Type B pancreatic cell (in vitro differentiated cells): ENCODE measurements around the gene FBXL19. TPM values are rescaled to one million over a fixed set of nuclear protein-coding genes. Genes with fewer than 3 reads are reported as not detected.

Experiments
- DNase-seq: peaks from one replicate; pipeline ENCODE4 v3.0.0; 2021; ENCODE audit warnings: mixed read lengths; ENCODE audit not compliant: unreplicated experiment; ENCODE audit errors: extremely low spot score
- H3K27ac Mint-ChIP-seq: 2 replicates; pipeline ENCODE4 v1.8.0; 2021; ENCODE audit warnings: mild to moderate bottlenecking, mixed read lengths
- H3K27me3 Mint-ChIP-seq: 2 replicates; pipeline ENCODE4 v1.8.0; 2021; ENCODE audit warnings: mixed read lengths
- H3K36me3 Mint-ChIP-seq: 2 replicates; pipeline ENCODE4 v1.8.0; 2021; ENCODE audit warnings: mixed read lengths
- H3K4me1 Mint-ChIP-seq: one replicate; pipeline ENCODE4 v1.8.0; 2021; ENCODE audit warnings: mixed read lengths; ENCODE audit not compliant: unreplicated experiment
- H3K4me3 Mint-ChIP-seq: 2 replicates; pipeline ENCODE4 v1.8.0; 2021; ENCODE audit warnings: mild to moderate bottlenecking, mixed read lengths
- H3K9me3 Mint-ChIP-seq: 2 replicates; pipeline ENCODE4 v1.8.0; 2021; ENCODE audit warnings: mixed read lengths
- CTCF ChIP-seq: fragments of 200-600 bp; sonication (generic); conservative IDR thresholded peaks from 2 replicates; pipeline ENCODE4 v1.5.0; 2021; ENCODE audit warnings: antibody characterized with exemption, mild to moderate bottlenecking
- total RNA-seq: library from RNA; stranded (reverse); gene quantifications from 2 replicates; pipeline ENCODE4 v1.2.1, GENCODE V29; 2021; ENCODE audit warnings: low replicate concordance

The FBXL19 gene
- total RNA-seq, 1 donor from 2014 or later, result 46.4 TPM

DNA sequence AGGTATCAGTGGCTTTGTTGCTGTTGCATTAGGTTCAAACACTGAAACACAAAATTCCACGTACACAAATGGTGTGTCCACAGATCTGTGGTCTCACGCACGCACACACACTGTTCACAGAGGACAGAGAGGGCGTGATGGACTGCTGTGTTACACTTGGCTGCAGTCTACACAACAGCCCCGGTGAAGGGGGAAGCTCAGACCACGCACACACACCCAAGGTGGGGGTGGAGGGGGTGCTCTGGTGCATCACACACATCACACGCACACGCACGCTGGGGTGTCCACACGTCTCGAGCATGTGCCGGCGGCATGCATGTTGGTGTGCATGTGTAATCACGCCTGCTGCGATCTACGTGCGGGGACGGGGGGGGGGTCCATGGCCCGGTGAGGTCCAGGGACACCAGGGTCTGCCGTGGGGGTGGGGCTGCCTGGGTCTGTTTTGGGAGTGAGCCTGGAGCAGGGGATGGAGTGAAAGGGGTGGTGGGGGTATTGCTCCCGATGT is 69.0 kb downstream of the FBXL19 start:
- no peaks in the 10 kb centered on the region for H3K9me3 Mint-ChIP-seq
- H3K27me3 Mint-ChIP-seq, result peaks cover 11% of the 10 kb centered on the region
- no peak for TF ChIP-seq CTCF
- no peak overlapping the region for H3K27ac Mint-ChIP-seq
- H3K36me3 Mint-ChIP-seq, result peaks cover 4% of the 10 kb centered on the region
- DNase-seq, result no peak
- H3K4me3 Mint-ChIP-seq, result no peak overlapping the region
- no peaks in the 10 kb centered on the region for H3K4me1 Mint-ChIP-seq

DNA sequence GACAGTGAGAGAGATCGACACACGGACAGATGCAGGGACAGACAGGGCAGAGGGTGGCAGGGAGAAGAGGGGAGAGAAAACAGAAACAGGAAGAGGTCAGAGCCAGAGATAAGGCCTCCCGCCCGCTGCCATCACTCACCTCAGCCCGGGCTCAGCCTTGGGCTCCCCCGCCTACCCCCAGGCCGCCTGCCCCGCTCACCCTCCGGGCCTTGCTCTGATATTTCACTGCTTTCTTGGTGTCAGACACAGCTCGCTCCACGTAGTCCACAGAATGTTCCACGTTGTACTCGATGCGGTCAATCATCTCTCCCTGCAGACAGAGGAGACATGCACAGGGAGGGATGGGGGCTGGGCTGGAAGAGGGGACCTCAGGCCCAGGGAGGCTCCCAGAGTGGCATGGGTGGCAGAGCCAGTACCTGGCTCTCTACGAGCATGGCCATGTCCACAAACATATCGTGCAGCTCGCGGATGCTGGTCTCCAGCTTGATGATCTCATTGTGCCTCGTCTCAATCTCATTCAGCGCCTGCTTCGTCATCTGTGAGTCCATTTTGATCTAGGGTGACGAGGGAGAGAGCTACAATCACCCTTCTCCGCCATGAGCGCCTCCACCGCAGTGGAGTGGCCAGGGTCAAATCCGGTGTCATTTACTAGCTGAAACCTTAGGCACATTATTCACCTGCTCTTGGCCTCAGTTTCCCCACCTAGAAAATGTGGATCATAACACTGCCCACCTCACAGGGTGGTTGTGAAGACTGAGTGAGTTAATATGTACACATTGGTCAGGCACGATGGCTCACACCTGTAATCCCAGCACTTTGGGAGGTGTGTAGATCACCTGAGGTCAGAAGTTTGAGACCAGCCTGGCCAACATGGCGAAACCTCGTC is 69.8 kb downstream of the FBXL19 start:
- TF ChIP-seq CTCF, result no peak
- DNase-seq, result no peak
- Mint-ChIP-seq H3K4me1 (peaks cover 4% of the 10 kb centered on the region), H3K4me3 (no peak overlapping the region), H3K9me3 (no peaks in the 10 kb centered on the region), H3K27ac (no peak overlapping the region), H3K27me3 (peaks cover 11% of the 10 kb centered on the region), H3K36me3 (peaks cover 4% of the 10 kb centered on the region)

- H3K4me1 Mint-ChIP-seq, result peaks cover 7% of the 10 kb centered on the region
- peak overlapping the region; percentile 81 for H3K27ac Mint-ChIP-seq
- TF ChIP-seq CTCF, result no peak
- H3K9me3 Mint-ChIP-seq, result no peaks in the 10 kb centered on the region
- no peak for DNase-seq
- H3K27me3 Mint-ChIP-seq, result peaks cover 11% of the 10 kb centered on the region
- peaks cover 4% of the 10 kb centered on the region for H3K36me3 Mint-ChIP-seq
- peak overlapping the region; percentile 76 for H3K4me3 Mint-ChIP-seq
Observed at GRCh38 chr16:30995927-30996323, 72.6 kb downstream of the FBXL19 start.

GRCh38 chr16:30996324-30996984 is 73.1 kb downstream of the FBXL19 start:
- Mint-ChIP-seq H3K4me1 (peaks cover 7% of the 10 kb centered on the region), H3K27me3 (peaks cover 11% of the 10 kb centered on the region), H3K9me3 (no peaks in the 10 kb centered on the region), H3K4me3 (peak overlapping the region; percentile 81), H3K36me3 (peaks cover 4% of the 10 kb centered on the region), H3K27ac (peak overlapping the region; percentile 81)
- DNase-seq, result no peak
- TF ChIP-seq CTCF, result no peak

DNA sequence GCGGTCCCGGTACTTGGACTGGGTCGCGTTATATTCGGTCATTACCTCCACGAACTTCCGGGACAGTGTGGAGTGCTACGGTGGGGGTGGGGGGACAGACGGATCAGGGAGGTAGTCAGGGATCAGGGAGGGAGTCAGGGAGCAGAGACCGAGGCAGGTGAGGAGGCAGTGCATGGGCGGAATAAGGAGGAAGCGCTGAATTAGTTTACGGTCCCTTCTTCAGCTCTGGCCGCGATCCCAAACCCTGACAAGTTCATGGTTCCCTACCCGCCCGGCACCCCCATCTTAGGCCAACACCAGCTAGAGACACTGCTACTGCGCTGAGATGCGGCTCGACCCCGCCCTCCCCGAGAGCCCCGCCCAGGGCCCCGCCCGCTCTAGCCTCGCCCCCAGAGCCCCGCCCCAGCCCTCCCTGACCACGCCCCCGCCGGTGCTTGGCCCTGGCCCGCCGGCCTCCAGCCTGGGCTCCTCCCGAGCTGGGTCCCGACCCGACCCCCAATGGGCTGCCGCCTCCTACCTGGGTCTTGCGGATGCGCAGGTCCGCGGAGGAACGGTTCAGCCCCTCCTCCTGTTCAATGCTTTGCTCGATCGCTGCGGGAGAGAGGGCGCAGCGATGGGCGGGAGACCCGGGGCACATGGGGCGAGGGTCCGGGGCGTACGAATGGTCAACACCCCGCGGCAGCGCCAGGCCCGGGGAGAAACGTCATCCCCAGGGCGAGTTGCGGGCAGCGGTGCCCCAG is 73.8 kb downstream of the FBXL19 start:
- no peak for DNase-seq
- H3K4me3 Mint-ChIP-seq, result peak overlapping the region; percentile 81
- peaks cover 10% of the 10 kb centered on the region for H3K4me1 Mint-ChIP-seq
- peaks cover 4% of the 10 kb centered on the region for H3K36me3 Mint-ChIP-seq
- H3K9me3 Mint-ChIP-seq, result no peaks in the 10 kb centered on the region
- H3K27ac Mint-ChIP-seq, result no peak overlapping the region
- no peak for TF ChIP-seq CTCF
- H3K27me3 Mint-ChIP-seq, result peaks cover 13% of the 10 kb centered on the region
